GM18502 (cell line): Measurements from ENCODE around the gene FBXW7.

Experiments
- ATAC-seq: cut with Tn5 transposase; IDR thresholded peaks from one replicate; pipeline ENCODE4 v1.9.1; 2021; ENCODE audit warnings: mild to moderate bottlenecking; ENCODE audit not compliant: unreplicated experiment, poor library complexity

Gene FBXW7

GRCh38 chr4:152514356-152514755, 21.5 kb downstream of the FBXW7 start:
- no peak for ATAC-seq

GRCh38 chr4:152513078-152513477, 22.8 kb downstream of the FBXW7 start:
- ATAC-seq, result no peak

- ATAC-seq, result no peak
Measured at GRCh38 chr4:152512483-152512882, 23.4 kb downstream of the FBXW7 start.

DNA sequence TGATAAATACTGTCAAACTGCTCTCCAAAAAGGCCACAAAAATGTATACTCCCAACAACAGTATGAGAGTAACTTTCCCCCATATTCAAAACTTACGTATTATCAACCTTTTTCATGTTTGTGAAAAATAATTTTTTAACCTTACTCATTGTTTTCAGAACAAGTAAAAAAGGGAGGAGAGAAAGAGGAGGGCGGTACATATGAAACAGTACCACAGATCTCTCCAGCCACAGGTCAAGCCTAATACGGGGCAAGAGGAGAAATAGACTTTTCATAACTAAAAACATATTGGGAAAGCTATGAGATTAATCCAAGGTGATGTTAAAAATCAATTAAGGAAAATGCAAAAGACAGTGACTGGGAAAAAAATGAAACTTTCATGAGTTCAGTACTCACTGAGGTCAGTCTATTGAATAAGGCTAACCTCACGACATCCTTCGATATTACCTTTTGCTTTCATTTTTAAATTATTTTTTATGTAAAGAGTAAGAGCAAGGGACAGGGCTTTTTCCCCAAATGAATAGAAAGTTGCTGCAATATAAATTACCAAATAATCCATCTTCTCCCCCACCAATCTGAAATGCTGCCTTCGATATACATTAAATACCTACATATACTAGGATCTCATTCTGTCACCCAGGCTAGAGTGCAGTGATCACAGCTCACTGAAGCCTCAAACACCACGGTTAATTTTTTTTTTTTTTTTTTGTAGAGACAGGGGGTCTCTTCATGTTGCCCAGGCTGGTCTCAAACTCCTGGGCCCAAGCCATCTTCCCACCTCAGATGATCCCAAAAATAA, 25.3 kb downstream of the FBXW7 start:
- peak; percentile 55 for ATAC-seq

GRCh38 chr4:152509595-152510225, 26.2 kb downstream of the FBXW7 start:
- no peak for ATAC-seq

- ATAC-seq, result no peak
Measured at GRCh38 chr4:152508818-152509217, 27.1 kb downstream of the FBXW7 start.

DNA sequence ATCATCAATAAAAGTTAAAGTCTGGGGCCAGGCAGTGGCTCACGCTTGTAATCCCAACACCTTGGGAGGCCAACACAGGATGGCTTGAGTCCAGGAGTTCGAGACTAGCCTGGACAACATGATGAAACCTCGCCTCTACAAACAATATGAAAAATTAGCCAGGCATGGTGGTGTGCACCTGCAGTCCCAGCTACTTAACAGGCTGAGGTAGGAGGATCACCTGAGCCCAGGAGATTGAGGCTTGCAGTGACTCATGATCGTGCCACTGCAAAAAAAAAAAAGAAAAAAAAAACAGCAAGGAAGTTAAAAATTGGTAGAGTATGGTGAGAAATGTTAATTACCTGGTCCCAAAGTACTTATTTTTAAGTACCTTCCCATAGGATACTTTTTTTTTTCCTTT, 27.5 kb downstream of the FBXW7 start:
- no peak for ATAC-seq

- ATAC-seq, result no peak
Measured at GRCh38 chr4:152503653-152504290, 32.1 kb downstream of the FBXW7 start.

GRCh38 chr4:152501846-152502536, 33.9 kb downstream of the FBXW7 start:
- no peak for ATAC-seq

DNA sequence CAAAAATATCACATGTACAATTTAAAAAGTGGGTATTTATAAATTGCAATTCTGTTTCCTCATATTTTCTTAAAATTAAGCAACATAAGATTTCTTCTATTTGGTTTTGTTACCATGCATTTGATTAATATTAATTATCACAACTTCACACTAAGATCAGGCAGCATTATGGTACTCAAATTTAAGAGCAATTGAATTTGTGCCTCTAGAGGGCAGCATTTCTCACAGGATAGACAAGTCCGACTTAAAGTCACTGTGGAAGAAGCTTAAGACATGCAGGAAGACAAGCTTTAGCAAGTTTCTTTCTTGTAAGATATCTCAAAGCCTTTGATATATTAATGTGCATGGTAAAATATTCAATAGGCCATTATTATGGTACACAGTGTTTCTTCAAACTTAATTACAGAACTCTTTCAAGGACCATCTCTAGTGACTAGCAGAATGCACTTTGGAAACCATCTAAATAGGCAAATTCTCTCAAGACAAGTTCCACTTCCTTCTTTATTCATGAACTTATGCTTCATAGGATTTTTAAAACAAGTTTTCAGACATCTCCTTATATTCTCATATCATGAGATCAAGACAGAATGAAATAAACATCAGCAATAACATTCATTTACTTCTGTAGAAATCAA, 35.0 kb downstream of the FBXW7 start:
- peak; percentile 73 for ATAC-seq

DNA sequence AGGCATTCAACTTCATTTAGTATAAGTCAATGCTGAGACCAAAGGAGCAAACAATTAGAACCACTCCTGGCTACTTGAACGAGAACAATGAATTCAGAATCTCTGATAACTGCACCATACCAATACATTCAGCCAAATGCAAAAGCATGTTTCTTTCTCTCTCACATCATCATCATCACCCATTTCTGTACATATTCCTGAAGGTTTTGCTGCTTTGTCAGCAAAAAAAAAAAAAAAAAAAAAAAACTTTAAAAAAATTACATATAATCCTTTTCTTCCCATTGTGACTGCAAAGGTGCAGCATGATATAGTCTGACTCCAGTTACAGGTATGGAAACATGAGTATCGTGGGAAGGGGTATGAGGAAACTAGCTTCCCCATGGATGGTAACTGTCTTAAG, 35.6 kb downstream of the FBXW7 start:
- ATAC-seq, result no peak

- no peak for ATAC-seq
Measured at GRCh38 chr4:152499344-152499743, 36.5 kb downstream of the FBXW7 start.

DNA sequence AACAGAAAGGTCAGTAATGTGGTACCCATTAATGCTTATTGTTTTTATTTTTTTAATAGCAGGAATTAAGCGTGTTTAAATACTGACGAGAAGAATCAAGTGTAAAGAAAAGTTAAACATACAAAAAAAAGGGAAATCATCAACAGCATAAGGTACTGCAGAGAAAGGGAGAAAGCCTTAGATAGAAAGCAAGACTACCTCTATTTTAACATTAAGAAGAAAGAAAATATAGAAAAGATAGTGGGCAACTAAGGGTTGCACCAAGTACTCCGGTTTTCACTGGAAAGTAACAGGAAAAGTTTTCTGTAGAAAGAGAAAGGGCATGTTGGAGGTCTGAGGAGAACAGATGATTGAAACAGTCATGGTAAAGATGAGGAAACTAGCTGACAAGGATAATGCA, 41.9 kb downstream of the FBXW7 start:
- no peak for ATAC-seq

GRCh38 chr4:152488246-152488645, 47.6 kb downstream of the FBXW7 start:
- ATAC-seq, result no peak

DNA sequence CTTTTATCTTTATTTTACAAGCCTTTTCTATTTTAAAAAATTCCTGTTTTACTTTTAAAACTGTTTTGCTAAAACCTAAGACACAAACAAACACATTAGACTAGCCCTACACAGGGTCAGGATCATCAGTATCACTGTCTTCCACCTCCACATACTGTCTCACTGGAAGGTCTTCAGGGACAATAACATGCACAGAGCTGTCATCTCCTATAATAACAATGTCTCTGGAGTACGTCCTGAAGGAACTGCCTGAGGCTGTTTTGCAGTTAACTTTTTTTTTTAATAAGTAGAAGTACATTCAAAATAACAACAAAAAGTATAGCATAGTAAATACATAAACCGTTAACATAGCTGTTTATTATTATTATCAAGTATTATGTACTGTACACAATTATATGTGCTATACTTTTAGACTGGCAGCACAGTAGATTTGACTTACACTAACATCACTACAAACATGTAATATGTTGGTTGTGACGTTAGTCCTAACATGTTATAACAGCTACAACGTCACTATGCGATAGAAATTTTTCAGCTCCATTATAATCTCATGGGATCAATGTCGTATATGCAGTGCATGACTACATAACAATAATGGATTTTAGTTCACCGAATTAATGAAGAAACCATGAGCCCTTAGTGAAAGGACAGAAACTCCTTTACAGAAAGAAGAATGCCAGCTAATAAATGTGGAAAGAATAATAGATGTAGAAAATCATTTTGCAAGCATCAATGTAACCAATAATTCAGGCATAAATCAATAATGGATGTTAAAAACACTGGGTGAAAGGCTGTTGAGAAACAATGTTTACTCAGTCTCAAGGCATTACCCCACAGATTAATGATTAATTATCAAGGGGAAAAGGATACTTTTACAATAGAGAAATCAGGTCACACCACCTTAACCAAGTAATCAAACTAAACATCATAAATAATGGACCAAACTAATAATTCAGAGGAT, 49.2 kb downstream of the FBXW7 start:
- ATAC-seq, result no peak

DNA sequence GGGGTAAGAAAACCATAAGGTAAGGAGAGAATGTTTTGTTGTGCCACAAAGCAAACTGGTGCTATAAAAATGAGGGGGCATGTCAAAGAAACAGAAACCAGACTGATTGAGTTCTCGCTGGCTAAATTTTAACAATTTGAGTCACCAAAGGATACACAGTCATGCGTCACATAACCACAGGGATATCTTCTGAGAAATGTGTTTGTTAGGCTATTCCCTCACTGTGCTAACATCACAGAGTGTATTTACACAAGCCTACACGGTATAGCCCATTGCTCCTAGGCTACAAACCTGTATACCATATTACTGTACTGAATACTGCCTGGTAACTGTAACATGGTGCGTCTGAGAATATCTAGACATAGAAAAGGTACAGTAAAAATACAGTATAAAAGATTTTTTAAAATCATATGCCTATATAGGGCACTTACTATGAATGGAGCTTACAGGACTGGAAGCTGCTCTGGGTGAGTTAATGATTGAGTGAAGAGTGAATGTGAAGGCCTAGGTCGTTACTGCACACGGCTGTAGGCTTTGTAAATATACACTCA, 50.1 kb downstream of the FBXW7 start:
- ATAC-seq, result peak; percentile 98

- no peak for ATAC-seq
Measured at GRCh38 chr4:152482211-152482610, 53.7 kb downstream of the FBXW7 start.

DNA sequence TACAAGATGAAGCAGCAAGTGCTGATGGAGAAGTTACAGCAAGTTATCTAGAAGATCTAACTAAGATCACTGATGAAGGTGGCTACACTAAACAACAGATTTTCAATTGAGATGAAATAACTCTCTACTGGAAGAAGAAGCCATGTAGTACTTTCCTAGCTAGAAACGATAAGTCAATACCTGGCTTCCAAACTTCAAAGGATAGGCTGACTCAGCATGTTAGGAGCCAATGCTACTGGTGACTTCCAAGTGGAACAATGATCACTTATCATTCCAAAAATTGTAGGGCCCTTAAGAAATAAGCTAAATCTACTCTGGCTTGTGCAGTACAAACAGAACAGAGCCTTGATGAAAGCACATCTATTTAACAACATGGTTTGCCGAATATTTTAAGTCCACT, 55.0 kb downstream of the FBXW7 start:
- ATAC-seq, result no peak

- ATAC-seq, result no peak
Measured at GRCh38 chr4:152480326-152480725, 55.6 kb downstream of the FBXW7 start.
